ENCODE measurements around the gene MLEC. TPM values are rescaled to one million over a fixed set of nuclear protein-coding genes. Genes with fewer than 3 reads are reported as not detected.

The MLEC gene
- polyA plus RNA-seq, 3 donors = 172 to 190 (median 187) TPM

- DNase-seq (ENCODE audit: extremely low read depth in 1 of 11, low read depth in 9 of 11, low spot score in 4 of 11) = peak in 3 of 11 donors; percentile 50 to 69 (median 51)
Observed at GRCh38 chr12:120710031-120710804, 23.3 kb downstream of the MLEC start, which contains the start of gene UNC119B. UNC119B (plus strand) TSS chr12:120710458; CDS start chr12:120710475, 17 bp downstream.

- peak in 1 of 11 donors; percentile 23 for DNase-seq (ENCODE audit: extremely low read depth in 1 of 11, low read depth in 9 of 11, low spot score in 4 of 11)
Observed at GRCh38 chr12:120710805-120711296, 23.9 kb downstream of the MLEC start.

- DNase-seq (ENCODE audit: extremely low read depth in 1 of 11, low read depth in 9 of 11, low spot score in 4 of 11) = no peak
Observed at GRCh38 chr12:120711411-120711810, 24.5 kb downstream of the MLEC start.

- no peak for DNase-seq (ENCODE audit: extremely low read depth in 1 of 11, low read depth in 9 of 11, low spot score in 4 of 11)
Observed at GRCh38 chr12:120712610-120713009, 25.7 kb downstream of the MLEC start.

- DNase-seq (ENCODE audit: extremely low read depth in 1 of 11, low read depth in 9 of 11, low spot score in 4 of 11) = peak; percentile 49 to 84 (median 62)
Observed at GRCh38 chr12:120713861-120714482, 27.0 kb downstream of the MLEC start.

- DNase-seq (ENCODE audit: extremely low read depth in 1 of 11, low read depth in 9 of 11, low spot score in 4 of 11) = no peak
Observed at GRCh38 chr12:120718055-120718454, 31.1 kb downstream of the MLEC start.

GRCh38 chr12:120719072-120719471 lies 32.1 kb downstream of the MLEC start:
- DNase-seq (ENCODE audit: extremely low read depth in 1 of 11, low read depth in 9 of 11, low spot score in 4 of 11) = peak in 1 of 11 donors; percentile 9

- DNase-seq (ENCODE audit: extremely low read depth in 1 of 11, low read depth in 9 of 11, low spot score in 4 of 11) = no peak
Observed at GRCh38 chr12:120719496-120720233, 32.7 kb downstream of the MLEC start.

- DNase-seq (ENCODE audit: extremely low read depth in 1 of 11, low read depth in 9 of 11, low spot score in 4 of 11) = no peak
Observed at GRCh38 chr12:120720234-120720986, 33.5 kb downstream of the MLEC start.

- DNase-seq (ENCODE audit: extremely low read depth in 1 of 11, low read depth in 9 of 11, low spot score in 4 of 11) = no peak
Observed at GRCh38 chr12:120720987-120721801, 34.2 kb downstream of the MLEC start.

- no peak for DNase-seq (ENCODE audit: extremely low read depth in 1 of 11, low read depth in 9 of 11, low spot score in 4 of 11)
Observed at GRCh38 chr12:120721866-120722265, 34.9 kb downstream of the MLEC start.

- no peak for DNase-seq (ENCODE audit: extremely low read depth in 1 of 11, low read depth in 9 of 11, low spot score in 4 of 11)
Observed at GRCh38 chr12:120722784-120723183, 35.8 kb downstream of the MLEC start.

- no peak for DNase-seq (ENCODE audit: extremely low read depth in 1 of 11, low read depth in 9 of 11, low spot score in 4 of 11)
Observed at GRCh38 chr12:120724720-120725119, 37.8 kb downstream of the MLEC start.

GRCh38 chr12:120725151-120725658 lies 38.3 kb downstream of the MLEC start:
- no peak for DNase-seq (ENCODE audit: extremely low read depth in 1 of 11, low read depth in 9 of 11, low spot score in 4 of 11)

- peak; percentile 61 to 83 (median 74) for DNase-seq (ENCODE audit: extremely low read depth in 1 of 11, low read depth in 9 of 11, low spot score in 4 of 11)
Observed at GRCh38 chr12:120725659-120726509, 38.9 kb downstream of the MLEC start, which contains the start of gene ACADS. ACADS (plus strand) TSS chr12:120725826; CDS start chr12:120725886, 60 bp downstream.

- DNase-seq (ENCODE audit: extremely low read depth in 1 of 11, low read depth in 9 of 11, low spot score in 4 of 11) = no peak
Observed at GRCh38 chr12:120726510-120726793, 39.5 kb downstream of the MLEC start.

GRCh38 chr12:120726961-120727360 lies 40.0 kb downstream of the MLEC start:
- DNase-seq (ENCODE audit: extremely low read depth in 1 of 11, low read depth in 9 of 11, low spot score in 4 of 11) = no peak
